Natural killer cell treated with Interleukin-12 subunit alpha and Interleukin-12 subunit beta and Interleukin-15 and Interleukin-18, amount 100 ng/mL, for 72 hours (primary cell): ENCODE data around the gene SCGN. TPM values are rescaled to one million over a fixed set of nuclear protein-coding genes. Genes with fewer than 3 reads are reported as not detected.

Experiments used
- ATAC-seq, 2 donors: fragments of 150-1000 bp; cut with Tn5 transposase in 1 of 2; sonication (Bioruptor Pico), chemical (Tn5 transposase) in 1 of 2; 2 replicates each; pipeline ENCODE4 v1.10.0; 2021
- DNase-seq: peaks from one replicate; pipeline ENCODE4 v3.0.0; 2022; ENCODE audit warnings: low spot score
- H3K27ac Mint-ChIP-seq, 2 donors: 1 replicate in 1 of 2; 2 replicates in 1 of 2; pipeline ENCODE4 v1.8.0; 2022; ENCODE audit warnings: mixed read lengths in 2 of 2, mild to moderate bottlenecking in 1 of 2, moderate library complexity in 1 of 2
- H3K27me3 Mint-ChIP-seq, 2 donors: 1 replicate in 1 of 2; 2 replicates in 1 of 2; pipeline ENCODE4 v1.8.0; 2022; ENCODE audit warnings: mixed read lengths in 2 of 2
- H3K36me3 Mint-ChIP-seq: one replicate; pipeline ENCODE4 v1.8.0; 2022; ENCODE audit warnings: mixed read lengths
- H3K4me1 Mint-ChIP-seq, 2 donors: 1 replicate in 1 of 2; 2 replicates in 1 of 2; pipeline ENCODE4 v1.8.0; 2022; ENCODE audit warnings: low read depth in 2 of 2, mixed read lengths in 2 of 2, mild to moderate bottlenecking in 1 of 2
- H3K4me3 Mint-ChIP-seq: one replicate; pipeline ENCODE4 v1.8.0; 2022; ENCODE audit warnings: mixed read lengths
- H3K9me3 Mint-ChIP-seq: 2 replicates; pipeline ENCODE4 v1.8.0; 2022; ENCODE audit warnings: mixed read lengths
- total RNA-seq, 2 donors: library from RNA; stranded (reverse); gene quantifications; one replicate each; pipeline ENCODE4 v1.2.3, GENCODE V29; 2022

The SCGN gene
- total RNA-seq, 2 donors from 2014 or later: not detected

DNA sequence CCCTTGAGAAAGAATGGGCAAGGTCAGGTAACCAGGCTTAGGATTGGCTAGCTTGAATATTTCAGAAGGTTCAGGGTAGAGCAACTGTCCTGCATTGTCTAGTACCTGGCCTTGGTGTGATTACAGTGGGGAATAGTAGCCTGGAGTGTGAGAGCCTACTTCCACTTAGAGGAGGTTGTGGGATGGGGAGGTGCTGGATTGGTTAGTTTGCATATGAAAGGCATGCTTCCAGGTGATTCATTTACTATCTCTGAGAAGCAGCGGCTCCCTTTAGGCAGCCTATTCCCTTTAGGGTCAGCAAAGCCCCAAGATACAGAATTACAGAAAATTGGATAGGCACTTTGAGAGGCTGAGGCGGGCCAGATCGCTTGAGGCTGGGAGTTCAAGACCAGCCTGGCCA, 25.0 kb upstream of the SCGN start:
- DNase-seq (no peak), ATAC-seq (no peak)
- no peaks in the 10 kb centered on the region for H3K36me3 Mint-ChIP-seq
- H3K9me3 Mint-ChIP-seq: no peaks in the 10 kb centered on the region
- H3K4me1 Mint-ChIP-seq: no peaks in the 10 kb centered on the region
- H3K27ac Mint-ChIP-seq: no peak overlapping the region
- peaks cover 16 to 31% of the 10 kb centered on the region in 2 donors for H3K27me3 Mint-ChIP-seq
- H3K4me3 Mint-ChIP-seq: no peak overlapping the region

DNA sequence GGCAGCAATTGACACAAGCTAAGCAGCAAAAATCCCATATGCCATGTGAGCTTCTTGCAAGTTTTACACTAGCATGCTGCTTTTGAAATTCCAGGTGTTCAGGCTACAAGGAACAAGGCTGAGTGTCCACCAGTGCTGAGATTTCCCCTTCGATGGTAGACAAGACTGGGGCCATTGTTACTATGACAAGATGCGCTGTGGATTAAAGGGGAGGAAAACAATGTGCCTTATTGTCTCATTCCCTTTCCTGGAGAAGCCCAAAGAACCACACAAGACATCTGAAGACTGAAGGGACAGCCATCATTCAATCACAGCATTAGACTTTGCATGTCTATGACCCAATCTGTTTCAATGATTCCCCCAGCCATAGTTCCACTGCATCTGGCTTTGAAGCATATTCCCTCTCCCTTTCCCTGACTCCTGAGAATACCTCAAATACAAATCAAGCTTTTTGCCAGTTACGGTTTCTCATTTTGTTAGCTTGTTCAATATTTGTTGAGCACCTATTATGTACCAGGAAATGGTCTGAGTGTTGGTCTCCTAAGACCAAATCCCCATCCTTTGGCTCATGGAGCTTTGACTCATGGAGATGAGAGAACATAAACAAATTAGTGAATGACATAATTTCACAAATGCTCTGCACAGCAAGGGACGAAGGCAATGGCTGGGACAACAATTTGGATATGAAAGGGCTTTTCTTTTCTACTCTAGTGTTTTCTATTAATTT, 23.4 kb upstream of the SCGN start:
- DNase-seq (no peak), ATAC-seq (no peak)
- Mint-ChIP-seq H3K27me3 (peaks cover 18 to 28% of the 10 kb centered on the region in 2 donors), H3K27ac (no peak overlapping the region), H3K36me3 (no peaks in the 10 kb centered on the region), H3K4me1 (no peaks in the 10 kb centered on the region), H3K4me3 (no peak overlapping the region), H3K9me3 (no peaks in the 10 kb centered on the region)

DNA sequence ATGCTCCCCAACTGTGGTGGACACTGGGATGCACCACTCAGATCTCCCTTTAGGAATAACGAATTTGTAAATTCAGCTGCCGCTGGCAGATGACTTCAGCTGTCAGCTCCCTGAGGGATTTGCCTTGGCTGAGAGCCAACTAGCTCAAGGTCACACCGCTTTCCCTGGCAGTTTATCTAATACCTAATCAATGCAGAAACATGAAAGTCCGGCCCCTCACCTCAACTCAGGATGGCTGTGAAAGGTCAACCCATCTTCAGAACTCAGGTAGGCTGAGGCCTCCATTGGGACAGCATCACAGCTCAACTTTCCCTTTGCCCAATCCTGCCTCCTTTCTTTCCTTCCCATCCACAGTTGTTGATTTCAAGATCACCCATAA, 22.8 kb upstream of the SCGN start:
- Mint-ChIP-seq H3K4me3 (no peak overlapping the region), H3K27ac (no peak overlapping the region), H3K4me1 (no peaks in the 10 kb centered on the region), H3K9me3 (no peaks in the 10 kb centered on the region), H3K36me3 (no peaks in the 10 kb centered on the region), H3K27me3 (peaks cover 22 to 23% of the 10 kb centered on the region in 2 donors)
- ATAC-seq (no peak), DNase-seq (no peak)

DNA sequence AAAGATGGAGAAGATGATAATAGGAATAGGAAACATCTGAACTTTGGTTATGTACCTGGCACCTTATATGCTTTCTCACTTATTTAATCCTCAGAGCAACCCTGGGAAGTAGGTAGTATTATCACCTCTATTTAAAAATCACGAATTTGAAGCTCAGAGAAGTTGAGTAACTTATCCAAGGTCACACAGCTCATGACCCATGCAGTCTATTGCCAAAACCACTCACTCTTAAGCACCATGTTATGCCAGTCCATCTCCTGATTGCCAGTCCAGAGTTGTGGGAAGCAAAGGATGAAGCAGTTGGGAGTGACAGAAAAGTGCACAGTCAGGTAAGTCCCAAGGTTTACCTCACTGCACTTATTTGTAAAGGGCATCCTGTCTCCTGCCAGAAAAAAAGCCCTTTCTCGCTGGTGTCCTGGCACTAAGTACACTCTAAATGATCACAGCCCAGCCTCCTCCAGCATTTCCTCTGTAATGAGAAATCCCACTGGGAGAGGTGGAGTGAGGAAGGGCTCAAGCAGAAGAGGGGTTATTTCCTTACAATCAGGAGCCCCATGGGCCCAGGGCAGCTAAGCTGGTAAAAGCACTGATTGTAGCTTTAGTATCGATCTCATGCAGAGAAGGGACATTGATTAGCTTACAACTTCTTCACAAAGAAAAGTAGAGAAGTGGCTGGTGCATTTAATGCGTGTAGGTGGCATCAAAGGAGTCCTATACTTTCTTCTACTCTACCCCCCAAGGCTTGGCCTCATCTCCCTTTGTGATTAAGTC, 21.3 kb upstream of the SCGN start:
- no peak overlapping the region for H3K27ac Mint-ChIP-seq
- H3K27me3 Mint-ChIP-seq: peaks cover 22 to 29% of the 10 kb centered on the region in 2 donors
- no peak for DNase-seq
- H3K9me3 Mint-ChIP-seq: no peaks in the 10 kb centered on the region
- H3K4me3 Mint-ChIP-seq: no peak overlapping the region
- no peak for ATAC-seq
- H3K4me1 Mint-ChIP-seq: no peaks in the 10 kb centered on the region
- no peaks in the 10 kb centered on the region for H3K36me3 Mint-ChIP-seq

DNA sequence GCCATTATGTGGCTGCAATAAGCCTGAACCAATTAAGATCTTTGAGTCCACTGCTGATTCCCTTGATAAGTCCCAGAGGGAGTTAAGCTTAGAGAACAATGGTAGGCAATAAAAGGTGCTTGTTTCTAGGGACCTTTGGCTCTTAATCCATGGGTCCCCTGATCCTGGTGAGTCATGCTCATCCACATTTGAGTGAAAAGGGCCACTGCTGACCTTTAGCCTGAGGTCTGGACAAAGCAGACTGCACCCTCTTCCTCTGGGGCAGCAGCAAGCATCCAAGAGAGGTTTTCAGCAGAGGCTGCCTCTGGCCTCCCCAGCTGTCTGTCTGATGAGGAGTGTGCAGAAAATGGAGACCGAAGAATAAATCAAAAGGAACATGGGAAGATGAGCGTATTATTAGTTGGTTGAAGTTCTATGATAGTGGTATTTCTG, 16.1 kb upstream of the SCGN start:
- H3K27ac Mint-ChIP-seq: no peak overlapping the region

DNA sequence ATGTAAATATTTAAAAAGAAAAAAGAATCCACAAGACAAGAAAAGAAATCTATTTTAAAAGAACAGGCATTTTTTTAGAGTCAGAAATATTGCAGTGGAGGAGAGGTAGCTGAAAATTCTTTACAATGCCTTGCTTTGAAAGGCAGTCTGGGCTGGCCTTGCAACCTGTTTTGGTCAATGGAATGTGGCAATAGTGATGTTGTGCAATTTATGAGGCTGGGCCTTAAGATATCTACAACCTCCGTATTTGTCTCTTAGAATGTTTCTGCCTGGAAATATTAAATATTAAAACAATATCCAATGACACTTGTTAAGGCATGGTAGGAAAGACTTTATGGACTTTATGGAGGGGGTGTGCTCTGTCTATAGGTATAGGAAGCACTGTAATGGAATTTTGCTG, 14.8 kb upstream of the SCGN start:
- ATAC-seq (no peak), DNase-seq (no peak)
- Mint-ChIP-seq H3K9me3 (no peaks in the 10 kb centered on the region), H3K4me1 (no peaks in the 10 kb centered on the region), H3K4me3 (no peak overlapping the region), H3K27ac (no peak overlapping the region), H3K36me3 (no peaks in the 10 kb centered on the region), H3K27me3 (peaks cover 38 to 40% of the 10 kb centered on the region in 2 donors)

More for the DNA sequence above, 16.1 kb upstream of the SCGN start:
- Mint-ChIP-seq H3K9me3 (no peaks in the 10 kb centered on the region), H3K27me3 (peaks cover 35 to 37% of the 10 kb centered on the region in 2 donors), H3K4me1 (no peaks in the 10 kb centered on the region), H3K36me3 (no peaks in the 10 kb centered on the region), H3K4me3 (no peak overlapping the region)
- ATAC-seq: no peak
- no peak for DNase-seq

DNA sequence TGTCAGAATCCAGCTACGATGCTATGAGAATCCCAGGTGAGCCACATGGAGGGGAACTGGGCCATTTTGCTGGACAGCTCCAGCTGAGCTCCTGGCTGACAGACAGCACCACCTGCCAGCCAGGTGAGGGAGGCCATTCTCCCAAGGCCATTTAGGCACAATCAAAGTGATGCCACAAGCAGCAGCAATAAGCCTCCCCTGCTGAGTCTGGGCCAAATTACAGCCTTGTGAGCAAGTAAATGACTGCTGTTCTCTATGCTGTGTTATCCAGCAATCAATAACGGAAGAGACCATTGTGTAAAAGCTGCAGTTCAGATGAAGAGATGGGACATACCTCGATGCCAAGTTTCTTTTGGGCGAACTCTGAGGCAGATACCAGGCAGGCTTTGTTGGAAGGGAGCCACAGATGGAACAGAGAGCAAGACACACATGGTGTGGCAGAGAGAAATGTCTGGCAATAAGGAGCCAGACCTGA, 14.0 kb upstream of the SCGN start:
- Mint-ChIP-seq H3K4me3 (no peak overlapping the region), H3K27ac (no peak overlapping the region), H3K27me3 (peaks cover 43 to 46% of the 10 kb centered on the region in 2 donors), H3K9me3 (no peaks in the 10 kb centered on the region), H3K36me3 (no peaks in the 10 kb centered on the region), H3K4me1 (no peaks in the 10 kb centered on the region)
- DNase-seq (no peak), ATAC-seq (no peak)

DNA sequence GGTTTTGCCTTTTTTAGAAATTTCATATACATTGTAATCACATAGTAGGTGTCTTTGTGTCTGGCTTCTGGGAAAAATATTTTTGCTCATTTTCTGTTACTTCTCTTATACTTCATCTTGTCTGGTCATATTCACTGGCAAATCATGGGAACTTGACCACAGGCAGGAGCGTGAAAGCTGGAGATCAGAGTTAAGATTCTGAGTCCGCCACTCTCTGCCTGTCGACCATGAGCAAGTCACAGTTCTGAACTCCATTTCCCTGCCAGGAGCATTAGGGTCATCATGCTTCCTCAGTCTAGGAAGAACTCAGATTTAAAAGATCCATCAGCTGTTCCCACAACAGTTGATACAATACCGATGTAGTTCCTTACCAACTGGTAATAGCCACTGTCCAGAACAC, 12.4 kb upstream of the SCGN start:
- Mint-ChIP-seq H3K4me3 (no peak overlapping the region), H3K4me1 (no peaks in the 10 kb centered on the region), H3K27ac (no peak overlapping the region), H3K9me3 (no peaks in the 10 kb centered on the region), H3K27me3 (peaks cover 44 to 60% of the 10 kb centered on the region in 2 donors), H3K36me3 (no peaks in the 10 kb centered on the region)
- DNase-seq (no peak), ATAC-seq (no peak)

DNA sequence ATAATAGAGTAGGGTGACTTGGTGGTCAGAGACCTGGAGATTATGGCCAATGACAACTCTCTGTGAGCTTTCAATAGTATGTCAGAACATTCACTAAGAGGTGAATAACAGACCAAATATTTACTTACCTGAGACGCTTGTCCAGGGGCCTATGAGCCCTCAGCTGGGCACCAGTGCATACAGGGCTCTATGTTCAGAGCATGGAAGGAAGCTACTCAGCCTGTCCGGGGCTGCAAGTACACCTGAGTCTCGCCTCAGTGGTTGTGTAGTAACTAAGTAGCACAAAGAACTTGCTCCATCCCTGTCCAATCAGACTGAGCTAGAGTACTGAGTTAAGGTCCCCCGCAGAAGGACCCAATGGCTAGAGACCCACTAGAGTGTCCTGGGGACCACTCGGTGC, 11.6 kb upstream of the SCGN start:
- H3K4me1 Mint-ChIP-seq: no peaks in the 10 kb centered on the region
- H3K36me3 Mint-ChIP-seq: no peaks in the 10 kb centered on the region
- H3K9me3 Mint-ChIP-seq: no peaks in the 10 kb centered on the region
- H3K27me3 Mint-ChIP-seq: peaks cover 43 to 68% of the 10 kb centered on the region in 2 donors
- H3K27ac Mint-ChIP-seq: no peak overlapping the region
- DNase-seq (no peak), ATAC-seq (no peak)
- no peak overlapping the region for H3K4me3 Mint-ChIP-seq

DNA sequence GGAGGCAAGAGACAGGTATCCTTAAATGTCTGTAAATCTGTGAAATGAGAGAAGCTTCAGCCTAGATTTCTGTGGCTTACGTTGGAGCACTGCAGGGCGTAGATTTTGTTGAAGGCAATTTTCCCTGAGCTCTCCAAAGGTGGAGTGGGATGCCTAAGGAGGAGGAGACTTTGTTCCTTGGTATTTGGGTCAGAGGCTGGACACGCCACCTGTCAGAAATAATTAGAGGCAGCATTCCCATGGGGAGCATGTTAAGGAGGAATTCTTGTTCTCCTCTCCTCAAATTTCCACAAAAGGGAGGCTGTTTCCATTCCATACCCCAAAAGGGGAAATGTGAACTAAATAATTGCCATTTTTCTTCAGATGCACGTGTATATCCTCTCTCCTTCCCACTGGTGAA, 11.1 kb upstream of the SCGN start:
- no peak for ATAC-seq
- Mint-ChIP-seq H3K4me3 (no peak overlapping the region), H3K27me3 (peaks cover 46 to 70% of the 10 kb centered on the region in 2 donors), H3K36me3 (no peaks in the 10 kb centered on the region), H3K27ac (no peak overlapping the region), H3K4me1 (no peaks in the 10 kb centered on the region), H3K9me3 (no peaks in the 10 kb centered on the region)
- DNase-seq: no peak

DNA sequence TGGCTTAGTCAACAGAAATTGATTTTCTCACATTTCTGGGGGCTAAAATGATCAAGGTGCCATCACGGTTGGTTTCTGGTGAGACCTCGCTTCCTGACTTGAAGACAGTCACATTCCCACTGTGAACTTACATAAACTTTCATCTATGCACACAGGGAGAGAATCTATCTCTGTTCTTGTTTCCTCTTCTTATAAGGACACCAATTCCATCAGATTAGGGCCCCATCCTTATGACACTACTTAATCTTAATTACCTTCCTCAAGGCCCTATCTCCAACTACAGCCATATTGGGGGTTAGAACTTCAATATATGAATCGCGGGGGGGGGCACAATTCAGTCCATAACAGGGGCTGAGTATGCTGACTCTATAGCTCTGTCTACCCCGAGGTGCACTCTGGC, 10.6 kb upstream of the SCGN start:
- peaks cover 45 to 70% of the 10 kb centered on the region in 2 donors for H3K27me3 Mint-ChIP-seq
- H3K36me3 Mint-ChIP-seq: no peaks in the 10 kb centered on the region
- no peak overlapping the region for H3K27ac Mint-ChIP-seq
- ATAC-seq (no peak), DNase-seq (no peak)
- H3K4me1 Mint-ChIP-seq: no peaks in the 10 kb centered on the region
- H3K4me3 Mint-ChIP-seq: no peak overlapping the region
- H3K9me3 Mint-ChIP-seq: no peaks in the 10 kb centered on the region

DNA sequence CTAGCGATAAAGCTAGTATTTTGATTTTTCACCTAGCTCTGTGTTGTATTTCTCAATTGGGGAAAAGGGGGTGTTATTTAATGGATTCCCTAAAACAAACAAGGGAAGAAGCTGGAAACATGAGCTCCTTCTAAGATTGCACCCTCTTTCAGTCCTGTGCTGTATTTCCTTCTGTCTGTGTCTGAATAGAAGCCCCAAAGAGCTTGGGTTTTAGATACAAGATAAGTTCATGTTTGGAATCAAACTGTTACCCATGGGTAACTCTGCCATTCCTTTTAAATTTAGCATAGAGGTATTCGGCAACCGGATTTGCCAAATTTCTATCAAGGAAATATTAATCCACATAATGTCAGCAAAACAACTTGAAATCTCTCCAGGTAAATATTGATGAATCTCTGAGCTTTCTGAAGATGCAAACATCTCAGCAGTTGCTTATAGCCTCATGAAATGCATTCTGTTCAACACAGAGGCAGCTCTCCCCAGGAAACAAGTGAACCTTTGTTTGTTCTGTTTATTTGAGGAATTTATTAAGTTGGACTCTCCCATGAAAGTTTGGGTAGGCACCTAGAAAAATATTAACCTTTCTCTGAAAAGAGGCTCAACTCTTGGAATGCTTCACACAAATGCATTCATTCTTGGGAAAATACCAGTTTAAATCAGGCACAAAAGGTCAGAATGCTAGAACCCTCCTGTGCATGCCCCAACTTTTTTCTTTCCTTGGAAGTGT, 9.9 kb upstream of the SCGN start:
- no peak for DNase-seq
- Mint-ChIP-seq H3K36me3 (no peaks in the 10 kb centered on the region), H3K27me3 (peaks cover 41 to 69% of the 10 kb centered on the region in 2 donors), H3K4me3 (no peak overlapping the region), H3K4me1 (no peaks in the 10 kb centered on the region), H3K27ac (no peak overlapping the region), H3K9me3 (no peaks in the 10 kb centered on the region)
- no peak for ATAC-seq

DNA sequence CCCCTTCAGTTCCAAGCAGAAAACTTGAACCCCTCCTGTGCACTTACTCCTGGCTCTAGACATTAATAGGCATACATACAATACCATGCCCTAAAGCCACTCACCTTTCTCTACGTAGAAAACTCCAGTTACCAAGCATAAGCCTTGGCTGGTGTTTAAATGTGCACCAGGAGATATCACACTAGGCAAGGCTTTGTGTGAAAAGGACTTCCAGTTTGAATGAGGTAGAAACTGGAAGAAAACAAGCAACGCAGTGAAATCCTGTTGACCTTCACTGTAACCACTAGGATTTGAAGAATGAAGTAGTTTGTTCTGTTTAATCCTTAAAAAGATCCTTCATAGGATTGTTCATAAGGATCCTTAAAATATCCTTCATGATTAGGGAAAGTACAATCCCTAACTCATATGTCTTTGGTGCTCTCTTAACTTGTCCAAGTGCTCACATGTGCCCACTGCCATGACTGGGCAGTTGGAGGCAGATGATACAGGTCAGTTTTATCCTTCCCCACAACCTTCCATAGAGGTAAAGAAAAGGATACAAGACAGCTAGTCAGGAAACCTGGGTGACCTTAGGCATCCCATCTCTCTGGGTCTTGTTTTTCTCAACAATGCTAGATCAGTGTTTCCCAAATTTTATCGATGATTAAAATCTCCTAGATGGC, 9.2 kb upstream of the SCGN start:
- H3K9me3 Mint-ChIP-seq: no peaks in the 10 kb centered on the region
- peaks cover 37 to 69% of the 10 kb centered on the region in 2 donors for H3K27me3 Mint-ChIP-seq
- no peaks in the 10 kb centered on the region for H3K4me1 Mint-ChIP-seq
- ATAC-seq: no peak
- no peak overlapping the region for H3K4me3 Mint-ChIP-seq
- H3K27ac Mint-ChIP-seq: no peak overlapping the region
- no peaks in the 10 kb centered on the region for H3K36me3 Mint-ChIP-seq
- DNase-seq: no peak
